GM21528 (cell line): ENCODE measurements around the gene STON1.
"Not testable (repeated sequence)": the region's sequence is repeated elsewhere in the genome, so short reads cannot be mapped to it uniquely, and the experiment has no call there.

ENCODE experiments used
- ATAC-seq: cut with Tn5 transposase; IDR thresholded peaks from one replicate; pipeline ENCODE4 v1.9.1; 2021; ENCODE audit warnings: mild to moderate bottlenecking, moderate library complexity; ENCODE audit not compliant: unreplicated experiment, low FRiP score

Gene STON1, protein sequence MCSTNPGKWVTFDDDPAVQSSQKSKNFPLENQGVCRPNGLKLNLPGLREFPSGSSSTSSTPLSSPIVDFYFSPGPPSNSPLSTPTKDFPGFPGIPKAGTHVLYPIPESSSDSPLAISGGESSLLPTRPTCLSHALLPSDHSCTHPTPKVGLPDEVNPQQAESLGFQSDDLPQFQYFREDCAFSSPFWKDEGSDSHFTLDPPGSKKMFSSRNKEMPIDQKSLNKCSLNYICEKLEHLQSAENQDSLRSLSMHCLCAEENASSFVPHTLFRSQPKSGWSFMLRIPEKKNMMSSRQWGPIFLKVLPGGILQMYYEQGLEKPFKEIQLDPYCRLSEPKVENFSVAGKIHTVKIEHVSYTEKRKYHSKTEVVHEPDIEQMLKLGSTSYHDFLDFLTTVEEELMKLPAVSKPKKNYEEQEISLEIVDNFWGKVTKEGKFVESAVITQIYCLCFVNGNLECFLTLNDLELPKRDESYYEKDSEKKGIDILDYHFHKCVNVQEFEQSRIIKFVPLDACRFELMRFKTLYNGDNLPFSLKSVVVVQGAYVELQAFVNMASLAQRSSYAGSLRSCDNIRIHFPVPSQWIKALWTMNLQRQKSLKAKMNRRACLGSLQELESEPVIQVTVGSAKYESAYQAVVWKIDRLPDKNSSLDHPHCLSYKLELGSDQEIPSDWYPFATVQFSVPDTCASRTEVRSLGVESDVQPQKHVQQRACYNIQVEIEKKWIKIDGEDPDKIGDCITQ

DNA sequence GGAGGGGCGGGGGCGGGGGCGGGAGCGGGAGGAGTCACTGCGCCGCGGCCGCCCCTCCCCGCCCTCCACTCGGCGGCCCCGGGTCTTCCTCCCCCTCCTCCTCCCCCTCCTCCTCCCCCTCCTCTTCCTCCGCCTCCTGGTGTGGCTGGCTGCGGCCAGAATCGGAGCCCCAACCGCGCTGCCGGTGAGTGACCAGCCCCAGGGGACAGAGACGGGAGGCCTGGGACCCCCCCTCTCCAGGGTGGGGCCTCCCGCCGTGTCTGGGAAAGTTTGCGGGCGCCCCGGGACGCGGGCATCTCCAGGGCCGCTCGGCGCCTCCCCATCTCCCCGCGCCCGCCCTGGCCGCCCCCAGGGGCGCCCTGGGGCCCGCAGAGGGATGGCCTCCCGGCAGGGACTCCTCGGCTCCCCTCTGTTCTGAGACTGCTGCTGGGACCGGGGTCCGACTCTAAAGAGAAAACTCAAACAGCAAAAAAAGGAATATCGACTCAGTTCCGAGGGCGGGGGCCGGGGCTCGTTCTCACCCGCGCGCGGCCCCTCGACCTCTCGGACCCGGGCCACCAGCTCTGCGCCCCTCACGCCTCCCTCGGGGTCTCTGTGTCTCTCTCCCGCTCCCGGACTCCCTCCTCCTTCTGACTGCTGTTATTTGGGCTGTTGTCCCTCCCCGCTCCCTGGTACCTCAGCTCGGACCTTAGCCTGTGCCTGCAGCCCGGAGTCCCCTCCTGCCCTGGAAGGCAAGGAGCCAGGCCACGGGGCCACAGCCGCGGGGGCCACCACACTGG is at the start of gene STON1:
STON1 (plus strand) TSS at position 122 of the 779 bp plus-strand sequence. CDS start 50,480 bp downstream, outside the sequence.
- no peak for ATAC-seq

GRCh38 chr2:48480526-48480925 is 49.4 kb upstream of the STON1 start:
- no peak for ATAC-seq

DNA sequence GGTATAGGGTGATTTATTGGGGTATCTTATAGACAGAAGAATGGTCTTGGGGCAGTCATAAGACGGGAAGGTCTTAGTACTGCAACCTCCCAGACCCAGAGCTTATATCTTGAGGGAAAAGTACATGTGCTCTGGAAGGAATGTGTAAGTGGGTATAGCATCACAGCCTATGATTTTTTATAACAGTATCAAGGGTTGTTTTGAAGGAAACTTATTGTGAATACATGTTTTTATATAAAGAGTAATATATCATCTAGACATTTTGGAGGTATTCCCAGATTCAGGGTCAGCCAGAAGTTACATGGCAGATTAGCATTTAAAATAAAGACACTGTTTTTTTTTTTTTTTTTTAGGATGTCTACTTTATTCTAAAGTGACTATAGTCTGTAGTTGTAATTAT is 47.6 kb upstream of the STON1 start:
- ATAC-seq = no peak

GRCh38 chr2:48482769-48483168 is 47.2 kb upstream of the STON1 start:
- no peak for ATAC-seq

DNA sequence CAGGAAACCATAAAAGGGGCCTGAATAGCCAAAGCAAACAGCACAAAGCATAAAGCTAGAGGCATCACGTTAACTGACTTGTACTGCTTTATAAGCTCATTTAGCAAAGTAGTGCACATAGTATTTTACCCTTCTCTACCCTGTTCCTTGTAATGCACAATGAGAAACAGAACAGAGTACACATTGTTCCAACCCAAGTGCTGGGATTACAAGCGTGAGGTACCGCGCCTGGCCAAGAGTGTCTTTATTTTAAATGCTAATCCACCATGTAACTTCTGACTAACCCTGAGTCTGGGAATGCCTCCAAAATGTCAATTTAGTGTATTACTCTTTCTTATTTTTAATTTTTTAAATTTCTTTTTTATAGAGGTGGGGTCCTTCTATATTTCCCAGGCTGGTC is 46.4 kb upstream of the STON1 start:
- ATAC-seq = no peak

GRCh38 chr2:48483916-48484315 is 46.0 kb upstream of the STON1 start:
- ATAC-seq = no peak

- ATAC-seq = no peak
Observed at GRCh38 chr2:48488545-48488944, 41.4 kb upstream of the STON1 start.

DNA sequence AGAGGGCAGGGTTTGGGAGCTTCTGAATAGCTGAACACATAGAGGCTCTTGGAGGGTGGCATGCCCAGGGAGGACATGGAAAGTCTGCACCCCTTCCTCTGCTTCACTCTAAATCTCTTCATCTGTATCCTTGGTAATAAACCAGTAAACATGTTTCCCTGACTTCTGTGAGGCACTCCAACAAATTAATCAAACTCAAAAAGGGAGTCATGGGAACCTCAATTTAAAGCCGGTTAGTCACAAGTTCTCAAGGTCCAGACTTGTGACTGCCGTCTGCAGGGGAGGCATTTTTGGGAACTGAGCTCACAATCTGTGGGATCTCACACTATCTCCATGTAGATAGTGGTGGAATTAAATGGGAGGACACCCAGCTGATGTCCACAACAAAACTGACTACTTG is 33.1 kb upstream of the STON1 start:
- ATAC-seq = no peak

DNA sequence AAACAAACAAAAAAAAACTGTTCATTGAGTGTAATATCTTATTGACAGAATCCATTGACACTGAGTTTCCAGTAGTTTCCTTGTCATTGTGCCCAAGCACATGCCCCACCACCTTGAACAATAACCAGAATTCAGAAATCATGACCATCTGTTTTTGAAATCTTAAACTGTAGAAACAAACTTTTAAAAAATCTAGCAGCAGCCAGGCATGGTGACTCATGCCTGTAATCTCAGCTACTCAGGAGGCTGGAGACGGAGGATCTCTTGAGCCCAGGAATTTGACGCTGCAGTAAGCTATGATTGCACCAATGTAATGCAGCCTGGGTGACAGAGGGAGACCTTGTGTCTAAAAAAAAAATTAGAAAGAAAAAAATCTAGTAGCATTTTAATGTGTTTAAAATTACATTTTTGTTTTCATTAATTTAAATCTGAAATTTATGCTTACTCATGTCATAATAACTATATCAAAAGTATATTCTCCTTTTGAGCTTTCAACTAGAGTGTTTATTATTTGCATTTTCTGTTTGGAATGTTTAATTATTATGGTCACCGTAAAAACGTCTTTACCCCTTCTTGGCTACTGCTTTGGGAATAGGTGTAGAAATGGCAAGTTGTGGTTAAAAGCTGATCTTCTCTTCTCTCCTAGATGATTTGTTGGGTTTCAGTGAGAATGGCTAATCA is 25.2 kb upstream of the STON1 start:
- no peak for ATAC-seq

DNA sequence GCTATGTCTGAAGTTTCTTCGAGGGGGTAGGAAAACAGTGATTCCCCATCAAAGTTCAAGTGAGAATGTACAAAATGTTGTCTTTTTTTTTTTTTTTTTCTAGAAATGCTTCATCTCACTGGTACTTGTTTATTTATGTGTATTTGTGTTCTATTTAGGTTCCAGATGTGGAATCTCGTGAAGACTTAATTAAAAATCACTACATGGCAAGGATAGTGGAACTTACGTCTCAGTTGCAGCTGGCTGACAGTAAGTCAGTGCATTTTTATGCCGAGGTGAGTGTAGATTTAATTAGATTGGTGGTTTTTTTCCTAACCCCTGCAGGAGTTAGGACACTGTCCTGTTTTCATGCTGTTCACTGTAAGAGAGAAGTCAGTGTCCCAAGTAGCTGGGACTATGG is 22.8 kb upstream of the STON1 start:
- no peak for ATAC-seq

GRCh38 chr2:48508461-48509124 is 21.4 kb upstream of the STON1 start:
- ATAC-seq = no peak

- ATAC-seq = no peak
Observed at GRCh38 chr2:48510329-48510728, 19.6 kb upstream of the STON1 start.

DNA sequence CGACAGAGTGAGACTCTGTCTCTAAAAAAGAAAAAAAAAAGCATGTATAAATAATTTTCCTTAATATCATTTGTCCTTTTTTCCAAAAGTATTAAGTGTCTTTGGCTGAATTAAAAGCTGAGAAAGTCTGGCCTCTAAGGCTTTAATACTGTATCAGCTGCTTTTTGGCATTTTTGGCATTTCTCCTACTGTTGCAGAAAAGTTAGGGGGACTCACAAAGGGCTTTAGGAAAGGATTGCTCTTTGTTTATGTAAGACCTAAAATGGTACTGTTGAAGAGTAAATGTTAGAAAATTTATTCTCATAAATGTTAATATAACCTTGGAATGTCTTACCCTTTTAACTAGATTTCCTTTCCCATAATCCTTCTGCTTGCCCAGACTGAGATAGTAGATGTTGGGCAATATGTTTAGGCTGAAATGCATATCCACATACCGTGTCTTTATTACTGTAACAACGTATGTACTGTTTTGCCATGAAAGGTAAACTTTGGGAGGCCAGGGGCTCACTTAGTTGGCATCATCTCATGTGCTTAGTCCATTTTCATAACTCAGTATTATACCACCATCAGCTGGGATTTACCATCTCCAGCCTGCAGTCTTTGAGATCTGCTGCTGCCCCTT is 18.0 kb upstream of the STON1 start:
- ATAC-seq = no peak

DNA sequence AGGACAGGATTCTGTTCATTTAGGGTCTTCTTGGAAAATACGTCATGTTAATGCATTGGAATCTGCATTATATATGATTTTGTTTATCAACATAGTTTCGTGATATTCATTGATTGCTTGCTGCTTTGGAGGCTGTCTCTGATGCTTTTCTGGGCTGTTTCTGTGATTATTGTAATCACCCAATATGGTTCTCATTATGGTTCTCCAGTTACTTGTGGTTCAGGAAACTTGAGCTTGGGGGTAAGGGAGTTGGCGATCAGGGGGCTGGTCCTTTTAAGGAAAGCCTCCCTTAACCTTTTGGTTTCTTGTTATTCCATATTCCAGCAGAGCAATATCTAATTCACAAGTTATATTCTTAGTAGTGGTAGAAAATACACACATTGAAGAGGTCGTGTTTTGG is 17.4 kb upstream of the STON1 start:
- ATAC-seq = no peak

- ATAC-seq = no peak
Observed at GRCh38 chr2:48514348-48515003, 15.5 kb upstream of the STON1 start.

GRCh38 chr2:48515513-48515985 is 14.4 kb upstream of the STON1 start:
- ATAC-seq = no peak

DNA sequence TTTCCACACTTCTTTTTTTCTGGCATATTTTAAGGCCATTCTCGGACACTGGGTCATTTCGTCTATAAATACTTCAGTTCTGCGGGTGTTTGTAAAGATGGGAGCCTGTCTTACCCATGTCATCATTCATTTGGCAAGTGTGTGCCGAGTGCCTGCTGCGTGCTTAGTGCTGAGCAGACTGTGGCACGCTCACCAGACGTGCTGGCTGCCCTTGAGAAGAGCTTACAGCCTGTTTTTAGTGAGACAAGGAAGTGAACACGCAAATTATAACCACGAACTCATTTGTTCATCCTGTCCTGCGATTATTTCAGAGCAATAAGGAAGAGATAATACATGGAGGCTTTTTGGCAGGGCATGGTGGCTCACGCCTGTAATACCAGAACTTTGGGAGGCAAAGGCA is 10.4 kb upstream of the STON1 start:
- no peak for ATAC-seq

- ATAC-seq = not testable (repeated sequence)
Observed at GRCh38 chr2:48524756-48525155, 5.2 kb upstream of the STON1 start.
